IMR-90 (cell line): ENCODE data around the gene VWCE. TPM values are rescaled to one million over a fixed set of nuclear protein-coding genes. Genes with fewer than 3 reads are reported as not detected.

Source experiments
- ATAC-seq: fragments of 200-7000 bp; cut with Tn5 transposase; 2 replicates; pipeline ENCODE4 v1.9.1; 2020; ENCODE audit warnings: low read depth, mild to moderate bottlenecking, moderate library complexity
- BruUV-seq: library from RNA; stranded (reverse); fragments of 400-500 nt; replicated peaks from 2 replicates; lab custom pipeline; 2021; lab: Mats Ljungman, UMichigan
- CTCF ChIA-PET: fragments of 300-600 bp; formaldehyde crosslinking; extraction: SDS; loops from one replicate; lab custom pipeline; 2021; ENCODE audit warnings: antibody characterized with exemption; lab: Yijun Ruan, JAX
- POLR2A ChIA-PET: fragments of 300-600 bp; sonication (Branson Sonifier 250); formaldehyde crosslinking; loops from one replicate; lab custom pipeline; 2022; ENCODE audit warnings: antibody characterized with exemption; ENCODE audit not compliant: unreplicated experiment; lab: Charles Lee
- DNase-seq: peaks from one replicate; pipeline ENCODE4 v3.0.0; 2013
- H2AFZ ChIP-seq: replicated peaks from 2 replicates; pipeline ENCODE3; 2013; ENCODE audit warnings: low read length, mild to moderate bottlenecking; ENCODE audit not compliant: poor library complexity
- H2AK5ac ChIP-seq: 2 replicates; pipeline ENCODE4 v1.6.1; 2013; ENCODE audit warnings: low read depth, low read length, inconsistent platforms
- H2AK9ac ChIP-seq: replicated peaks from 2 replicates; pipeline ENCODE3; 2013; ENCODE audit warnings: mild to moderate bottlenecking, low read depth, low read length, moderate library complexity; ENCODE audit not compliant: poor library complexity
- H2BK120ac ChIP-seq: 2 replicates; pipeline ENCODE4 v1.6.1; 2013; ENCODE audit warnings: low read depth, low read length, inconsistent platforms
- H2BK15ac ChIP-seq: 3 replicates; pipeline ENCODE4 v1.6.1; 2013; ENCODE audit warnings: low read depth, low read length, inconsistent platforms
- H2BK20ac ChIP-seq: 2 replicates; pipeline ENCODE4 v1.6.1; 2013; ENCODE audit warnings: low read depth, mild to moderate bottlenecking, inconsistent platforms, low read length, moderate library complexity
- H2BK5ac ChIP-seq: 2 replicates; pipeline ENCODE4 v1.6.1; 2013; ENCODE audit warnings: mild to moderate bottlenecking, low read depth, low read length, inconsistent platforms; ENCODE audit not compliant: poor library complexity, severe bottlenecking
- H3K14ac ChIP-seq: replicated peaks from 2 replicates; pipeline ENCODE4 v1.6.1; 2013; ENCODE audit warnings: low read depth, low read length, inconsistent platforms
- H3K18ac ChIP-seq: 2 replicates; pipeline ENCODE4 v1.6.1; 2013; ENCODE audit warnings: low read depth, low read length, control low read depth
- H3K23ac ChIP-seq: 2 replicates; pipeline ENCODE4 v1.6.1; 2013; ENCODE audit warnings: low read depth, low read length, inconsistent platforms
- H3K27ac ChIP-seq: 2 replicates; pipeline ENCODE4 v1.5.1; 2013; ENCODE audit warnings: mild to moderate bottlenecking, control low read depth, low read length; ENCODE audit not compliant: insufficient read depth
- H3K27me3 ChIP-seq: 2 replicates; pipeline ENCODE4 v1.6.1; 2013; ENCODE audit warnings: low read length; ENCODE audit not compliant: control insufficient read depth, insufficient read depth
- H3K36me3 ChIP-seq: 2 replicates; pipeline ENCODE4 v1.6.1; 2013; ENCODE audit warnings: low read length, mixed read lengths; ENCODE audit not compliant: control insufficient read depth, insufficient read depth
- H3K4ac ChIP-seq: 2 replicates; pipeline ENCODE4 v1.6.1; 2013; ENCODE audit warnings: low read depth, low read length, inconsistent platforms
- H3K4me1 ChIP-seq: 2 replicates; pipeline ENCODE4 v1.6.1; 2013; ENCODE audit warnings: low read length, mixed read lengths; ENCODE audit not compliant: control insufficient read depth, insufficient read depth
- H3K4me2 ChIP-seq: 2 replicates; pipeline ENCODE4 v1.6.1; 2013; ENCODE audit warnings: low read depth, mild to moderate bottlenecking, control low read depth, low read length, moderate library complexity
- H3K4me3 ChIP-seq: 2 replicates; pipeline ENCODE4 v1.5.1; 2013; ENCODE audit warnings: low read depth, mild to moderate bottlenecking, control low read depth, low read length, moderate library complexity; ENCODE audit not compliant: insufficient read depth
- H3K56ac ChIP-seq: 2 replicates; pipeline ENCODE4 v1.6.1; 2013; ENCODE audit warnings: low read length, inconsistent platforms; ENCODE audit not compliant: insufficient read depth; ENCODE audit errors: extremely low read depth
- H3K79me1 ChIP-seq, 2 experiments: 2 replicates each; pipeline ENCODE4 v1.6.1; 2013; ENCODE audit warnings: low read length in 2 of 2, inconsistent platforms in 1 of 2, low read depth in 1 of 2
- H3K9ac ChIP-seq: 2 replicates; pipeline ENCODE4 v1.6.1; 2013; ENCODE audit warnings: low read depth, low read length, control low read depth
- H3K9me1 ChIP-seq: 2 replicates; pipeline ENCODE4 v1.6.1; 2013; ENCODE audit warnings: low read length, inconsistent platforms; ENCODE audit not compliant: insufficient read depth
- H3K9me3 ChIP-seq: 2 replicates; pipeline ENCODE4 v1.6.1; 2013; ENCODE audit warnings: low read length; ENCODE audit not compliant: control insufficient read depth, insufficient read depth
- H4K20me1 ChIP-seq: 2 replicates; pipeline ENCODE4 v1.6.1; 2013; ENCODE audit warnings: low read length, inconsistent platforms; ENCODE audit not compliant: insufficient read depth
- H4K5ac ChIP-seq: 2 replicates; pipeline ENCODE4 v1.6.1; 2013; ENCODE audit warnings: mild to moderate bottlenecking, low read depth, low read length, control low read depth
- H4K8ac ChIP-seq, 2 experiments: 2 replicates each; pipeline ENCODE4 v1.6.1; 2013; ENCODE audit warnings: low read depth in 2 of 2, low read length in 2 of 2, control low read depth in 1 of 2, inconsistent platforms in 1 of 2
- H4K91ac ChIP-seq: 2 replicates; pipeline ENCODE4 v1.6.1; 2013; ENCODE audit warnings: low read depth, low read length, inconsistent platforms; ENCODE audit not compliant: insufficient read depth
- BHLHE40 ChIP-seq: fragments of 150-350 bp; IDR thresholded peaks from 2 replicates; pipeline ENCODE4 v1.6.1; 2016; ENCODE audit warnings: mild to moderate bottlenecking, low read depth, low read length
- CEBPB ChIP-seq: IDR thresholded peaks from 2 replicates; pipeline ENCODE4 v1.6.1; 2012; ENCODE audit warnings: low read depth, low read length, improper control_type of control experiment
- CHD1 ChIP-seq: IDR thresholded peaks from 2 replicates; pipeline ENCODE4 v1.6.1; 2012; ENCODE audit warnings: low read depth, low read length, improper control_type of control experiment
- FOS ChIP-seq: fragments of 150-350 bp; IDR thresholded peaks from 2 replicates; pipeline ENCODE4 v1.6.1; 2016; ENCODE audit warnings: low read depth, low read length
- MAFK ChIP-seq: IDR thresholded peaks from 2 replicates; pipeline ENCODE4 v1.6.1; 2012; ENCODE audit warnings: low read depth, low read length, improper control_type of control experiment
- MAZ ChIP-seq: IDR thresholded peaks from 2 replicates; pipeline ENCODE4 v1.6.1; 2012; ENCODE audit warnings: low read depth, mild to moderate bottlenecking, low read length, improper control_type of control experiment, moderate library complexity, borderline replicate concordance
- MXI1 ChIP-seq: IDR thresholded peaks from 2 replicates; pipeline ENCODE4 v1.6.1; 2012; ENCODE audit warnings: low read depth, mild to moderate bottlenecking, low read length, moderate library complexity, borderline replicate concordance
- NFE2L2 ChIP-seq: fragments of 150-350 bp; IDR thresholded peaks from 2 replicates; pipeline ENCODE4 v1.6.1; 2016; ENCODE audit warnings: low read depth, mild to moderate bottlenecking, low read length
- POLR2A ChIP-seq: IDR thresholded peaks from 2 replicates; pipeline ENCODE4 v1.6.1; 2012; ENCODE audit warnings: mild to moderate bottlenecking, low read depth, low read length
- RAD21 ChIP-seq: IDR thresholded peaks from 2 replicates; pipeline ENCODE4 v1.6.1; 2012; ENCODE audit warnings: low read length, improper control_type of control experiment
- RCOR1 ChIP-seq: IDR thresholded peaks from 2 replicates; pipeline ENCODE4 v1.6.1; 2012; ENCODE audit warnings: mild to moderate bottlenecking, low read length, improper control_type of control experiment; ENCODE audit not compliant: insufficient replicate concordance
- RFX5 ChIP-seq: IDR thresholded peaks from 2 replicates; pipeline ENCODE4 v1.8.0; 2012; ENCODE audit warnings: low read depth, mild to moderate bottlenecking, low read length, moderate library complexity
- SMC3 ChIP-seq: fragments of 150-350 bp; IDR thresholded peaks from 2 replicates; pipeline ENCODE4 v1.6.1; 2016; ENCODE audit warnings: low read depth, mild to moderate bottlenecking, antibody characterized with exemption, low read length, moderate library complexity
- USF2 ChIP-seq: fragments of 150-350 bp; IDR thresholded peaks from 2 replicates; pipeline ENCODE4 v1.6.1; 2017; ENCODE audit warnings: mild to moderate bottlenecking, antibody characterized with exemption, low read length, low read depth
- WGBS, 2 experiments: methylation state at CpG; one replicate each; pipeline versions ENCODE4 v1.1.5 to v1.1.7; 2013; ENCODE audit warnings: missing lambda C conversion rate in 2 of 2; ENCODE audit not compliant: insufficient read length in 1 of 2; ENCODE audit errors: extremely low coverage in 2 of 2; 5-methylcytosine and 5-hydroxymethylcytosine counted together
- dilution Hi-C: fragments of 300-500 bp; cut with HindIII; formaldehyde crosslinking; loops from one replicate; pipeline ENCODE4 v1.14.3; 2018; ENCODE audit warnings: low sequenced_read_pairs; ENCODE audit not compliant: unreplicated experiment
- in situ Hi-C: fragments of 300-500 bp; cut with MboI; formaldehyde crosslinking; loops from 3 replicates; pipeline ENCODE4 v1.14.3; 2019; ENCODE audit warnings: low sequenced_read_pairs, inconsistent platforms, mixed read lengths
- intact Hi-C: fragments of 100-400 bp; cut with micrococcal nuclease; formaldehyde crosslinking; loops from 2 replicates; pipeline ENCODE4 v1.10.0; 2022
- polyA plus RNA-seq, 3 experiments: library from polyadenylated mRNA; depleted of rRNA; stranded (reverse); fragments of >200 nt; gene quantifications; 2 replicates each; pipeline ENCODE4 v1.2.3, GENCODE V29; 2012; ENCODE audit warnings: low replicate concordance in 1 of 3
- total RNA-seq: library from RNA; depleted of rRNA; stranded (reverse); fragments of >200 nt; gene quantifications from 2 replicates; pipeline ENCODE4 v1.2.3, GENCODE V29; 2012
- TF ChIP-seq, protein P1 (sequence below): fragments of 150-350 bp; IDR thresholded peaks from 2 replicates; pipeline ENCODE4 v1.6.1; 2016; ENCODE audit warnings: low read depth, mild to moderate bottlenecking, low read length, moderate library complexity, borderline replicate concordance
- TF ChIP-seq, protein P2 (sequence below): conservative IDR thresholded peaks from 2 replicates; pipeline ENCODE4 v1.5.1; 2012; ENCODE audit warnings: mild to moderate bottlenecking, low read depth, low read length, improper control_type of control experiment

VWCE gene
- total and polyA plus RNA-seq, 2 of the 4 experiments (the other 2 are of a cell fraction), result under 0.01 to 1.1 TPM

DNA sequence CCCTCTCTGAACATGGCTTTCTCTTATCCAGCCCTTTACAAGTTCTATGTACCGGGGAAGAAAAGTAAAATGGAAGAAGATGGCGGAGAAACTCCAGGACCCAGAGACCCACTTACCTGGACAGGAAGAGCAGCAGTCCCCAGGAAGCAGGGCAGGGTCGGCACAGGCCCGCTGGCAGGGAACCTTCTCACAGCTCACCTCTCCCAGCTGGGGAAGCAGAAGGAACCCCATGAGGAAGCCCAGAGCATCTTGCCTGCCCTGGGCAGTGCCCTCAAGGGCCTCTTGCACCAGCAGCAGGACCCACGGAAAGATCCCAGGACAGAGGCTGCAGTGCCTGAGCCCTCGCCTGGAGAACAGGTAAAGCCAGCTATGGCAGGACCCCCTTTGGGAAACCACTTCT is 30.7 kb downstream of the VWCE start:
- no peak overlapping the region for H3K56ac ChIP-seq
- H2AK9ac ChIP-seq, result no peak overlapping the region
- intact Hi-C loops, result no loop called here
- POLR2A ChIA-PET, result no interaction called here
- no peaks in the 10 kb centered on the region for H3K9me3 ChIP-seq
- no peak overlapping the region for H2BK120ac ChIP-seq
- H3K4me1 ChIP-seq, result no peaks in the 10 kb centered on the region
- no peak overlapping the region for H2BK15ac ChIP-seq
- H2BK5ac ChIP-seq, result no peak overlapping the region
- dilution Hi-C loops, result no loop called here
- H3K9ac ChIP-seq, result no peak overlapping the region
- in situ Hi-C loops, result no loop called here
- H2AK5ac ChIP-seq, result no peak overlapping the region
- no peak overlapping the region for H4K5ac ChIP-seq
- H3K23ac ChIP-seq, result no peak overlapping the region
- no peak overlapping the region for H3K4me2 ChIP-seq
- H3K4ac ChIP-seq, result no peak overlapping the region
- no peaks in the 10 kb centered on the region for H3K36me3 ChIP-seq
- H3K14ac ChIP-seq, result no peak overlapping the region
- no peaks in the 10 kb centered on the region for H3K27me3 ChIP-seq
- no peak overlapping the region for H3K27ac ChIP-seq
- H2AFZ ChIP-seq, result no peak overlapping the region
- no peak overlapping the region for H4K8ac ChIP-seq
- H3K79me1 ChIP-seq, result no peaks in the 10 kb centered on the region
- CTCF ChIA-PET, result no interaction called here
- ATAC-seq (no peak), DNase-seq (no peak)
- no TSS peak for BruUV-seq
- TF ChIP-seq RAD21 (no peak), SMC3 (no peak), RCOR1 (no peak), FOS (no peak), CHD1 (no peak), CEBPB (no peak), MXI1 (no peak), POLR2A (no peak), NFE2L2 (no peak), MAZ (no peak), MAFK (no peak), BHLHE40 (no peak), USF2 (no peak), RFX5 (no peak)
- TF ChIP-seq, protein P1, sequence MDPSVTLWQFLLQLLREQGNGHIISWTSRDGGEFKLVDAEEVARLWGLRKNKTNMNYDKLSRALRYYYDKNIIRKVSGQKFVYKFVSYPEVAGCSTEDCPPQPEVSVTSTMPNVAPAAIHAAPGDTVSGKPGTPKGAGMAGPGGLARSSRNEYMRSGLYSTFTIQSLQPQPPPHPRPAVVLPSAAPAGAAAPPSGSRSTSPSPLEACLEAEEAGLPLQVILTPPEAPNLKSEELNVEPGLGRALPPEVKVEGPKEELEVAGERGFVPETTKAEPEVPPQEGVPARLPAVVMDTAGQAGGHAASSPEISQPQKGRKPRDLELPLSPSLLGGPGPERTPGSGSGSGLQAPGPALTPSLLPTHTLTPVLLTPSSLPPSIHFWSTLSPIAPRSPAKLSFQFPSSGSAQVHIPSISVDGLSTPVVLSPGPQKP, result no peak
- TF ChIP-seq, protein P2, sequence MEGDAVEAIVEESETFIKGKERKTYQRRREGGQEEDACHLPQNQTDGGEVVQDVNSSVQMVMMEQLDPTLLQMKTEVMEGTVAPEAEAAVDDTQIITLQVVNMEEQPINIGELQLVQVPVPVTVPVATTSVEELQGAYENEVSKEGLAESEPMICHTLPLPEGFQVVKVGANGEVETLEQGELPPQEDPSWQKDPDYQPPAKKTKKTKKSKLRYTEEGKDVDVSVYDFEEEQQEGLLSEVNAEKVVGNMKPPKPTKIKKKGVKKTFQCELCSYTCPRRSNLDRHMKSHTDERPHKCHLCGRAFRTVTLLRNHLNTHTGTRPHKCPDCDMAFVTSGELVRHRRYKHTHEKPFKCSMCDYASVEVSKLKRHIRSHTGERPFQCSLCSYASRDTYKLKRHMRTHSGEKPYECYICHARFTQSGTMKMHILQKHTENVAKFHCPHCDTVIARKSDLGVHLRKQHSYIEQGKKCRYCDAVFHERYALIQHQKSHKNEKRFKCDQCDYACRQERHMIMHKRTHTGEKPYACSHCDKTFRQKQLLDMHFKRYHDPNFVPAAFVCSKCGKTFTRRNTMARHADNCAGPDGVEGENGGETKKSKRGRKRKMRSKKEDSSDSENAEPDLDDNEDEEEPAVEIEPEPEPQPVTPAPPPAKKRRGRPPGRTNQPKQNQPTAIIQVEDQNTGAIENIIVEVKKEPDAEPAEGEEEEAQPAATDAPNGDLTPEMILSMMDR, result no peak
- no peak overlapping the region for H2BK20ac ChIP-seq
- H4K91ac ChIP-seq, result no peak overlapping the region
- H3K18ac ChIP-seq, result no peak overlapping the region
- H3K4me3 ChIP-seq, result no peak overlapping the region
- no peaks in the 10 kb centered on the region for H4K20me1 ChIP-seq
- H3K9me1 ChIP-seq, result no peaks in the 10 kb centered on the region; the same call in 1 of the 2 replicates
- WGBS, 2 experiments, result no CpG with 5 or more reads among the region's 6 CpGs
